Astrocyte (in vitro differentiated cells and primary cell): ENCODE results near the gene LAMC1. TPM values are rescaled to one million over a fixed set of nuclear protein-coding genes. Genes with fewer than 3 reads are reported as not detected.

Experiments used
- DNase-seq: peaks from one replicate; pipeline ENCODE4 v3.0.0-alpha.2; 2010; ENCODE audit warnings: low read depth
- FAIRE-seq: peaks from 2 replicates; lab custom pipeline; 2011; peaks lifted over from hg19 to GRCh38; lab: Jason Lieb, UNC
- H2AFZ ChIP-seq: 2 replicates; pipeline ENCODE4 v1.6.0; 2012; ENCODE audit warnings: low read depth, low read length, inconsistent platforms
- H3K27ac ChIP-seq: 2 replicates; pipeline ENCODE4 v1.5.1; 2011; ENCODE audit warnings: low read depth, low read length, inconsistent platforms
- H3K27me3 ChIP-seq: 2 replicates; pipeline ENCODE4 v1.6.0; 2011; ENCODE audit warnings: low read length, inconsistent platforms; ENCODE audit not compliant: insufficient read depth
- H3K36me3 ChIP-seq: 2 replicates; pipeline ENCODE4 v1.5.1; 2011; ENCODE audit warnings: low read length, inconsistent platforms; ENCODE audit not compliant: insufficient read depth
- H3K4me1 ChIP-seq: 2 replicates; pipeline ENCODE4 v1.5.1; 2011; ENCODE audit warnings: low read length, inconsistent platforms; ENCODE audit not compliant: insufficient read depth
- H3K4me2 ChIP-seq: 2 replicates; pipeline ENCODE4 v1.6.0; 2012; ENCODE audit warnings: low read length, inconsistent platforms
- H3K4me3 ChIP-seq: 2 replicates; pipeline ENCODE4 v1.5.1; 2011; ENCODE audit warnings: low read depth, mild to moderate bottlenecking, low read length, inconsistent platforms; ENCODE audit not compliant: insufficient read depth
- H3K79me2 ChIP-seq: 2 replicates; pipeline ENCODE4 v1.6.0; 2012; ENCODE audit warnings: mild to moderate bottlenecking, low read length, inconsistent platforms; ENCODE audit not compliant: insufficient read depth
- H3K9ac ChIP-seq: 2 replicates; pipeline ENCODE4 v1.6.0; 2012; ENCODE audit warnings: mild to moderate bottlenecking, low read length, inconsistent platforms
- H3K9me3 ChIP-seq: 2 replicates; pipeline ENCODE4 v1.5.1; 2012; ENCODE audit warnings: low read depth, mild to moderate bottlenecking, low read length, inconsistent platforms; ENCODE audit not compliant: insufficient read depth
- H4K20me1 ChIP-seq: 2 replicates; pipeline ENCODE4 v1.6.0; 2012; ENCODE audit warnings: low read length, inconsistent platforms; ENCODE audit not compliant: insufficient read depth
- H3K27ac Mint-ChIP-seq: one replicate; pipeline ENCODE4 v1.8.0; 2021; ENCODE audit warnings: mild to moderate bottlenecking, mixed read lengths; ENCODE audit not compliant: unreplicated experiment
- H3K27me3 Mint-ChIP-seq: one replicate; pipeline ENCODE4 v1.8.0; 2021; ENCODE audit warnings: low read depth, mixed read lengths; ENCODE audit not compliant: unreplicated experiment
- H3K36me3 Mint-ChIP-seq: one replicate; pipeline ENCODE4 v1.8.0; 2021; ENCODE audit warnings: low read depth, mixed read lengths; ENCODE audit not compliant: unreplicated experiment
- H3K4me1 Mint-ChIP-seq: one replicate; pipeline ENCODE4 v1.8.0; 2021; ENCODE audit warnings: low read depth, mixed read lengths; ENCODE audit not compliant: unreplicated experiment
- H3K4me3 Mint-ChIP-seq: one replicate; pipeline ENCODE4 v1.8.0; 2021; ENCODE audit warnings: mild to moderate bottlenecking, moderate library complexity, mixed read lengths; ENCODE audit not compliant: unreplicated experiment
- H3K9me3 Mint-ChIP-seq: one replicate; pipeline ENCODE4 v1.8.0; 2021; ENCODE audit warnings: mild to moderate bottlenecking, mixed read lengths; ENCODE audit not compliant: unreplicated experiment
- CTCF ChIP-seq: IDR thresholded peaks from 2 replicates; pipeline ENCODE4 v1.5.1; 2011; ENCODE audit warnings: low read depth, mild to moderate bottlenecking, inconsistent platforms, low read length, moderate library complexity; ENCODE audit not compliant: insufficient read depth
- EZH2 ChIP-seq: IDR thresholded peaks from 2 replicates; pipeline ENCODE4 v1.6.1; 2012; ENCODE audit warnings: mild to moderate bottlenecking, low read length, inconsistent platforms; ENCODE audit not compliant: insufficient read depth
- total RNA-seq: library from RNA; stranded (reverse); gene quantifications from 2 replicates; pipeline ENCODE4 v1.2.1, GENCODE V29; 2021

LAMC1 gene
- total RNA-seq, 1 donor from 2014 or later: 270 TPM

DNA sequence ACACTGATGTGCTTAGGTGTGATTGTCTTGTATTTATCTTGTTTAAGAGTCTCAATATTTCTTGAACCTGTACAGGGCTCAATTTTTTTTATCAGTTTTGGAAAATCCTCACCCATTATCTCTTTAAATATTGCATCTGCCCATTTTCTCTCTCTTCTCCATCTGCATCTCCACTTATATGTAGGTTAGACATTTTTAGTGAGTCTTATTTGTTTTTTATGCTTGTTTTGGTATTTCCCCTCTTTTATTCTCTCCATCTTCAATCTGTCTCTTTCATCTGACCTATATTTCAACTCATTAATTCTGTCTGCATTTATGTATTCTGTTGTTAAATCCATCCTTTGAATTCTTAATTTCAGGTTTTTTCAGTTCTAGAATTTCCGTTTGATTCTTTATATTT, 37.3 kb upstream of the LAMC1 start:
- H3K4me2 ChIP-seq: no peak overlapping the region
- FAIRE-seq (no peak), DNase-seq (no peak)
- H3K36me3 ChIP-seq: no peaks in the 10 kb centered on the region
- no peaks in the 10 kb centered on the region for H3K9me3 Mint-ChIP-seq
- no peak overlapping the region for H3K9ac ChIP-seq
- H2AFZ ChIP-seq: no peak overlapping the region
- H3K27me3 Mint-ChIP-seq: no peaks in the 10 kb centered on the region
- H3K4me3 ChIP-seq: no peak overlapping the region
- peaks cover 9% of the 10 kb centered on the region for H3K4me1 Mint-ChIP-seq
- no peaks in the 10 kb centered on the region for H3K27me3 ChIP-seq
- no peak overlapping the region for H3K27ac ChIP-seq
- peaks cover 4% of the 10 kb centered on the region for H3K4me1 ChIP-seq
- H3K4me3 Mint-ChIP-seq: no peak overlapping the region
- H3K36me3 Mint-ChIP-seq: no peaks in the 10 kb centered on the region
- H4K20me1 ChIP-seq: no peaks in the 10 kb centered on the region
- H3K9me3 ChIP-seq: no peaks in the 10 kb centered on the region
- H3K27ac Mint-ChIP-seq: no peak overlapping the region
- no peak for TF ChIP-seq EZH2
- TF ChIP-seq CTCF: no peak
- H3K79me2 ChIP-seq: no peaks in the 10 kb centered on the region

- Histone ChIP-seq H4K20me1 (no peaks in the 10 kb centered on the region), H3K4me1 (peaks cover 6% of the 10 kb centered on the region), H3K9ac (peak overlapping the region; percentile 28), H2AFZ (peak overlapping the region; percentile 43), H3K36me3 (no peaks in the 10 kb centered on the region), H3K79me2 (no peaks in the 10 kb centered on the region), H3K27ac (peak overlapping the region; percentile 77), H3K27me3 (no peaks in the 10 kb centered on the region), H3K9me3 (no peaks in the 10 kb centered on the region), H3K4me3 (peak overlapping the region; percentile 32), H3K4me2 (peak overlapping the region; percentile 81)
- H3K4me3 Mint-ChIP-seq: no peak overlapping the region
- FAIRE-seq (no peak), DNase-seq (peak; percentile 65)
- H3K27me3 Mint-ChIP-seq: no peaks in the 10 kb centered on the region
- H3K9me3 Mint-ChIP-seq: no peaks in the 10 kb centered on the region
- TF ChIP-seq EZH2: no peak
- no peak for TF ChIP-seq CTCF
- peaks cover 9% of the 10 kb centered on the region for H3K4me1 Mint-ChIP-seq
- H3K36me3 Mint-ChIP-seq: no peaks in the 10 kb centered on the region
- no peak overlapping the region for H3K27ac Mint-ChIP-seq
These were observed 32.6 kb upstream of the LAMC1 start for GRCh38 chr1:182990413-182991144.

GRCh38 chr1:182993746-182994145, 29.5 kb upstream of the LAMC1 start:
- H3K4me3 Mint-ChIP-seq: no peak overlapping the region
- no peaks in the 10 kb centered on the region for H3K9me3 Mint-ChIP-seq
- Histone ChIP-seq H3K27me3 (no peaks in the 10 kb centered on the region), H3K27ac (no peak overlapping the region), H3K9me3 (no peaks in the 10 kb centered on the region), H3K79me2 (no peaks in the 10 kb centered on the region), H3K36me3 (no peaks in the 10 kb centered on the region), H3K4me1 (peaks cover 6% of the 10 kb centered on the region), H3K9ac (no peak overlapping the region), H4K20me1 (no peaks in the 10 kb centered on the region), H2AFZ (no peak overlapping the region), H3K4me3 (no peak overlapping the region), H3K4me2 (no peak overlapping the region)
- H3K4me1 Mint-ChIP-seq: peaks cover 15% of the 10 kb centered on the region
- FAIRE-seq (no peak), DNase-seq (no peak)
- H3K27ac Mint-ChIP-seq: no peak overlapping the region
- TF ChIP-seq CTCF (no peak), EZH2 (no peak)
- no peaks in the 10 kb centered on the region for H3K27me3 Mint-ChIP-seq
- no peaks in the 10 kb centered on the region for H3K36me3 Mint-ChIP-seq
